GM12878 (cell line): ENCODE data around the gene MMP7. TPM values are rescaled to one million over a fixed set of nuclear protein-coding genes. Genes with fewer than 3 reads are reported as not detected.
A peak's percentile ranks its signal among the peaks of the same experiment; 100 is the strongest.

Source experiments
- ATAC-seq: fragments of 200-7000 bp; cut with Tn5 transposase; 3 replicates; pipeline ENCODE4 v1.9.1; 2020; ENCODE audit warnings: mild to moderate bottlenecking, moderate library complexity
- BruUV-seq: library from RNA; stranded (reverse); fragments of 400-500 nt; replicated peaks from 2 replicates; lab custom pipeline; 2021; lab: Mats Ljungman, UMichigan
- CTCF ChIA-PET: fragments of 300-600 bp; sonication (Branson Sonifier 250); formaldehyde crosslinking; extraction: SDS; loops from one replicate; lab custom pipeline; 2021; ENCODE audit warnings: inconsistent platforms; lab: Yijun Ruan, JAX
- POLR2A ChIA-PET: fragments of 350-600 bp; formaldehyde crosslinking; extraction: SDS; loops from one replicate; lab custom pipeline; 2021; ENCODE audit warnings: inconsistent platforms; lab: Charles Lee
- RAD21 ChIA-PET: fragments of 300-600 bp; sonication (Branson Sonifier 250); formaldehyde crosslinking; loops from one replicate; lab custom pipeline; 2023; ENCODE audit warnings: antibody characterized with exemption; ENCODE audit not compliant: unreplicated experiment; lab: Charles Lee
- SMC1A ChIA-PET: fragments of 300-600 bp; sonication (Branson Sonifier 250); formaldehyde crosslinking; loops from one replicate; lab custom pipeline; 2023; ENCODE audit not compliant: unreplicated experiment, uncharacterized antibody; lab: Charles Lee
- DNase-seq: peaks from one replicate; pipeline ENCODE4 v3.0.0-alpha.2; 2011; ENCODE audit warnings: low read depth, low spot score
- FAIRE-seq: peaks from 3 replicates; lab custom pipeline; 2011; peaks lifted over from hg19 to GRCh38; lab: Jason Lieb, UNC
- H2AFZ ChIP-seq: 2 replicates; pipeline ENCODE4 v1.6.0; 2011; ENCODE audit warnings: low read depth, low read length, control low read depth; ENCODE audit not compliant: control insufficient read depth
- H3K27ac ChIP-seq: 2 replicates; pipeline ENCODE4 v1.5.1; 2011; ENCODE audit warnings: control low read depth; ENCODE audit not compliant: control insufficient read depth, insufficient read depth
- H3K27me3 ChIP-seq, 2 experiments: replicated peaks in 1 of 2; 2 replicates each; pipeline versions ENCODE4 v1.6.0 to v1.6.1; 2011; ENCODE audit warnings: low read length in 1 of 2; ENCODE audit not compliant: control insufficient read depth in 2 of 2, insufficient read depth in 2 of 2
- H3K36me3 ChIP-seq, 2 experiments: 2 replicates each; pipeline ENCODE4 v1.5.1; 2011; ENCODE audit warnings: low read length in 1 of 2; ENCODE audit not compliant: control insufficient read depth in 2 of 2, insufficient read depth in 2 of 2
- H3K4me1 ChIP-seq: 2 replicates; pipeline ENCODE4 v1.6.1; 2011; ENCODE audit warnings: mild to moderate bottlenecking, low read length, moderate library complexity, mixed read lengths; ENCODE audit not compliant: control insufficient read depth, insufficient read depth
- H3K4me2 ChIP-seq: 2 replicates; pipeline ENCODE4 v1.6.0; 2011; ENCODE audit warnings: control low read depth; ENCODE audit not compliant: control insufficient read depth, insufficient read depth
- H3K4me3 ChIP-seq: fragments of 200-600 bp; sonication (generic); 2 replicates; pipeline ENCODE4 v1.5.1; 2016
- H3K79me2 ChIP-seq: 2 replicates; pipeline ENCODE4 v1.6.0; 2011; ENCODE audit warnings: low read length; ENCODE audit not compliant: control insufficient read depth, insufficient read depth
- H3K9ac ChIP-seq: 2 replicates; pipeline ENCODE4 v1.8.0; 2011; ENCODE audit warnings: low read length, control low read depth, mixed read lengths; ENCODE audit not compliant: control insufficient read depth, insufficient read depth
- H3K9me3 ChIP-seq: replicated peaks from 3 replicates; pipeline ENCODE4 v1.5.1; 2011; ENCODE audit warnings: mild to moderate bottlenecking, low read length; ENCODE audit not compliant: control insufficient read depth, insufficient read depth
- H4K20me1 ChIP-seq: 2 replicates; pipeline ENCODE4 v1.6.0; 2011; ENCODE audit not compliant: control insufficient read depth, insufficient read depth
- ATF3 ChIP-seq: IDR thresholded peaks from 2 replicates; pipeline ENCODE4 v1.6.1; 2011; ENCODE audit warnings: low read depth, mild to moderate bottlenecking, low read length, moderate library complexity, borderline replicate concordance; ENCODE audit errors: extremely low read depth
- BACH1 ChIP-seq: fragments of 450-650 bp; IDR thresholded peaks from 2 replicates; pipeline ENCODE4 v1.6.1; 2017; ENCODE audit warnings: mild to moderate bottlenecking, borderline replicate concordance
- CTCF ChIP-seq, 3 experiments: IDR thresholded peaks in 2 of 3; conservative IDR thresholded peaks in 1 of 3; 2 replicates each; pipeline ENCODE4 v1.5.1; 2011; ENCODE audit warnings: low read depth in 3 of 3, low read length in 3 of 3, mild to moderate bottlenecking in 3 of 3, control low read depth in 2 of 3, moderate library complexity in 2 of 3, inconsistent platforms in 1 of 3, mixed read lengths in 1 of 3; ENCODE audit not compliant: control insufficient read depth in 2 of 3, insufficient read depth in 1 of 3; ENCODE audit errors: extremely low read depth in 1 of 3
- CUX1 ChIP-seq: IDR thresholded peaks from 2 replicates; pipeline ENCODE4 v1.6.1; 2012; ENCODE audit warnings: improper control_type of control experiment, low read depth, low read length; ENCODE audit not compliant: insufficient replicate concordance
- EED ChIP-seq: sonication (generic); IDR thresholded peaks from 2 replicates; pipeline ENCODE4 v1.6.1; 2016; ENCODE audit warnings: antibody characterized with exemption, low read depth
- IRF3 ChIP-seq: fragments of 450-650 bp; IDR thresholded peaks from 2 replicates; pipeline ENCODE4 v1.6.1; 2014; ENCODE audit warnings: mild to moderate bottlenecking
- REST ChIP-seq: IDR thresholded peaks from 2 replicates; pipeline ENCODE4 v1.6.1; 2012; ENCODE audit warnings: mild to moderate bottlenecking, low read depth, low read length
- USF2 ChIP-seq: IDR thresholded peaks from 2 replicates; pipeline ENCODE4 v1.6.1; 2011; ENCODE audit warnings: low read depth, low read length, improper control_type of control experiment, borderline replicate concordance
- WGBS: methylation state at CpG from one replicate; pipeline ENCODE4 v1.1.6; 2016; ENCODE audit warnings: low lambda C conversion rate; ENCODE audit not compliant: insufficient replicate concordance, insufficient coverage; ENCODE audit errors: missing lambda C conversion rate; 5-methylcytosine and 5-hydroxymethylcytosine counted together
- in situ Hi-C: fragments of 300-500 bp; cut with MboI; formaldehyde crosslinking; loops from 9 replicates; pipeline ENCODE4 v1.14.3; 2018; ENCODE audit warnings: mixed read lengths
- intact Hi-C: fragments of 100-400 bp; cut with micrococcal nuclease; formaldehyde crosslinking; loops from one replicate; pipeline ENCODE4 v1.14.2; 2022; ENCODE audit not compliant: unreplicated experiment
- polyA plus RNA-seq, 11 experiments: library from polyadenylated mRNA; depleted of rRNA in 4 of 11; unstranded in 6 of 11; stranded (reverse) in 5 of 11; fragments of >200 nt; fragmentation: Nextera tagmentation in 4 of 11; fragmentation: Illumina TruSeq in 1 of 11; extraction: Ambion mirVana in 4 of 11; extraction: Trizol in 1 of 11; gene quantifications; 1 replicate in 1 of 11; 2 replicates in 10 of 11; pipeline versions ENCODE4 v1.2.1 to v1.2.3, GENCODE V29; 2011 to 2016; ENCODE audit warnings: inconsistent platforms in 2 of 11, missing spikeins in 2 of 11, low read depth in 1 of 11
- total RNA-seq, 4 experiments: library from RNA; depleted of rRNA in 3 of 4; stranded (reverse); fragments of >200 nt in 3 of 4; fragmentation: Illumina TruSeq in 1 of 4; extraction: Trizol in 1 of 4; gene quantifications; 2 replicates each; pipeline versions ENCODE4 v1.2.1 to v1.2.3, GENCODE V29; 2013 to 2021

The MMP7 gene
- total and polyA plus RNA-seq, 10 of the 15 experiments (the other 5 are each of a cell fraction or from before 2014, with no cell fraction given), result 0.63 to 18.0 (median 1.1) TPM

GRCh38 chr11:102545701-102546100 lies 15.2 kb upstream of the MMP7 start:
- peak overlapping the region; percentile 68 for H3K27ac ChIP-seq
- BruUV-seq, result no TSS peak
- intact Hi-C loops, result loop anchor here (1.0 to 2.0 kb wide), 2 partner anchors 53 to 199 kb away; no protein-coding TSS in a partner anchor
- TF ChIP-seq CTCF (IDR thresholded peaks at IDR 0.05 in 2 of 3, conservative IDR thresholded peaks at IDR 0.05 in 1 of 3; ENCODE audit: control insufficient read depth in 2 of 3, extremely low read depth in 1 of 3, insufficient read depth in 1 of 3, low read depth in 3 of 3, low read length in 3 of 3), result no peak
- TF ChIP-seq EED, result no peak
- no peak for TF ChIP-seq CUX1
- TF ChIP-seq USF2, result no peak
- no peak for TF ChIP-seq ATF3
- TF ChIP-seq BACH1, result no peak
- no peak for TF ChIP-seq REST
- no peak for TF ChIP-seq IRF3

More at GRCh38 chr11:102545701-102546100, 15.2 kb upstream of the MMP7 start:
- 47% methylated on average over 4 of the region's 4 CpGs for WGBS
- Histone ChIP-seq H3K4me3 (no peak overlapping the region), H3K79me2 (no peaks in the 10 kb centered on the region), H3K9me3 (no peaks in the 10 kb centered on the region), H2AFZ (peak overlapping the region; percentile 10; the same call in 1 of the 2 replicates), H3K4me1 (peaks cover 25% of the 10 kb centered on the region), H3K9ac (no peak overlapping the region), H3K4me2 (no peak overlapping the region; the same call in 1 of the 2 replicates), H4K20me1 (no peaks in the 10 kb centered on the region), H3K27me3 (no peaks in the 10 kb centered on the region), H3K36me3 (no peaks in the 10 kb centered on the region)
- DNase-seq (no peak), FAIRE-seq (no peak), ATAC-seq (peak; percentile 17)
- ChIA-PET POLR2A (interaction anchor here (0.8 to 1.8 kb wide), 15 partner anchors 8 to 204 kb away, joined by 3 to 19 read pairs (median 5); no protein-coding TSS in a partner anchor), RAD21 (interaction anchor here (0.8 to 5.6 kb wide), 29 partner anchors 10 to 258 kb away, joined by 3 to 90 read pairs (median 8); no protein-coding TSS in a partner anchor), CTCF (interaction anchor here (0.7 to 5.6 kb wide), 17 partner anchors 8 to 203 kb away, joined by 3 to 65 read pairs (median 5); partner anchors contain the start of gene MMP7), SMC1A (interaction anchor here (0.7 to 5.6 kb wide), 27 partner anchors 8 to 251 kb away, joined by 3 to 99 read pairs (median 7); partner anchors contain the start of gene MMP7)
- in situ Hi-C loops, result no loop called here
